ENCODE measurements around the gene PARD6G. TPM values are rescaled to one million over a fixed set of nuclear protein-coding genes. Genes with fewer than 3 reads are reported as not detected.
A peak's percentile ranks its signal among the peaks of the same experiment; 100 is the strongest.

Gene PARD6G
- total RNA-seq, 4 donors from 2014 or later, result 4.6 to 15.9 (median 11.9) TPM

DNA sequence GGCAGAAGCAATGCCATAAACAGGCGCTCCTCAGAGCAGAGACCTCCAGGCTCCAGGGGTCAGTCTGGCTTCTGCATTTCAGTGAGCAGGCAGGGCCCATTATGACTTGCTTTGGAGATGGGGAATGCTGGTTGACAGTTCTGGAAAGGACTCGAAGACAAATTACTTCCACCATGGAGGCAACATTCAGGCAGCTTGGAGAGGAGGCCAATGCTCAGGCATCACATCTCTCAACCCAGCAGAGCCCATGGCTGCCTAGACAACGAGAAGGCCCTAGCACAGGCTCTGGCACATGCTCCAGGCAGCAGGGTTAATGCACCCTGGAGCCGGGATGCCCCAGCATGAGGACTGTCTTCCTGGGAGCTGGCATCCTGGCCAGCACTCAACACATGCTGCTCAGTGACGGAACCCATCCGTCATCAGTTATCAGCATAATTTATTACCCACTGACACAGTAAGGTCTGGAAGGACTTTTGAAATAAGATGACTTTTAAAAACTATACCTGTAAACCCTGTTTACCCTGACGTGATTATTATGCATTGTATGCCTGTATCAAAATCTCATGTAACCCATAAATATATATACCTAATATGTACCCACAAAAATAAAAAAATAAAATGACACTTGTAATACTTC is 85.4 kb downstream of the PARD6G start:
- no peak for DNase-seq
- Histone ChIP-seq H3K36me3 (no peaks in the 10 kb centered on the region), H3K27me3 (no peaks in the 10 kb centered on the region), H3K4me3 (no peak overlapping the region), H3K9me3 (no peaks in the 10 kb centered on the region), H3K4me1 (no peaks in the 10 kb centered on the region), H3K27ac (no peak overlapping the region)
- intact Hi-C loops (cut with DNase I; ENCODE audit: low total_unique reads), result no loop called here
- TF ChIP-seq, protein P1, sequence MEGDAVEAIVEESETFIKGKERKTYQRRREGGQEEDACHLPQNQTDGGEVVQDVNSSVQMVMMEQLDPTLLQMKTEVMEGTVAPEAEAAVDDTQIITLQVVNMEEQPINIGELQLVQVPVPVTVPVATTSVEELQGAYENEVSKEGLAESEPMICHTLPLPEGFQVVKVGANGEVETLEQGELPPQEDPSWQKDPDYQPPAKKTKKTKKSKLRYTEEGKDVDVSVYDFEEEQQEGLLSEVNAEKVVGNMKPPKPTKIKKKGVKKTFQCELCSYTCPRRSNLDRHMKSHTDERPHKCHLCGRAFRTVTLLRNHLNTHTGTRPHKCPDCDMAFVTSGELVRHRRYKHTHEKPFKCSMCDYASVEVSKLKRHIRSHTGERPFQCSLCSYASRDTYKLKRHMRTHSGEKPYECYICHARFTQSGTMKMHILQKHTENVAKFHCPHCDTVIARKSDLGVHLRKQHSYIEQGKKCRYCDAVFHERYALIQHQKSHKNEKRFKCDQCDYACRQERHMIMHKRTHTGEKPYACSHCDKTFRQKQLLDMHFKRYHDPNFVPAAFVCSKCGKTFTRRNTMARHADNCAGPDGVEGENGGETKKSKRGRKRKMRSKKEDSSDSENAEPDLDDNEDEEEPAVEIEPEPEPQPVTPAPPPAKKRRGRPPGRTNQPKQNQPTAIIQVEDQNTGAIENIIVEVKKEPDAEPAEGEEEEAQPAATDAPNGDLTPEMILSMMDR (IDR thresholded peaks at IDR 0.05), result no peak
- TF ChIP-seq POLR2A (IDR thresholded peaks at IDR 0.05), result no peak

DNA sequence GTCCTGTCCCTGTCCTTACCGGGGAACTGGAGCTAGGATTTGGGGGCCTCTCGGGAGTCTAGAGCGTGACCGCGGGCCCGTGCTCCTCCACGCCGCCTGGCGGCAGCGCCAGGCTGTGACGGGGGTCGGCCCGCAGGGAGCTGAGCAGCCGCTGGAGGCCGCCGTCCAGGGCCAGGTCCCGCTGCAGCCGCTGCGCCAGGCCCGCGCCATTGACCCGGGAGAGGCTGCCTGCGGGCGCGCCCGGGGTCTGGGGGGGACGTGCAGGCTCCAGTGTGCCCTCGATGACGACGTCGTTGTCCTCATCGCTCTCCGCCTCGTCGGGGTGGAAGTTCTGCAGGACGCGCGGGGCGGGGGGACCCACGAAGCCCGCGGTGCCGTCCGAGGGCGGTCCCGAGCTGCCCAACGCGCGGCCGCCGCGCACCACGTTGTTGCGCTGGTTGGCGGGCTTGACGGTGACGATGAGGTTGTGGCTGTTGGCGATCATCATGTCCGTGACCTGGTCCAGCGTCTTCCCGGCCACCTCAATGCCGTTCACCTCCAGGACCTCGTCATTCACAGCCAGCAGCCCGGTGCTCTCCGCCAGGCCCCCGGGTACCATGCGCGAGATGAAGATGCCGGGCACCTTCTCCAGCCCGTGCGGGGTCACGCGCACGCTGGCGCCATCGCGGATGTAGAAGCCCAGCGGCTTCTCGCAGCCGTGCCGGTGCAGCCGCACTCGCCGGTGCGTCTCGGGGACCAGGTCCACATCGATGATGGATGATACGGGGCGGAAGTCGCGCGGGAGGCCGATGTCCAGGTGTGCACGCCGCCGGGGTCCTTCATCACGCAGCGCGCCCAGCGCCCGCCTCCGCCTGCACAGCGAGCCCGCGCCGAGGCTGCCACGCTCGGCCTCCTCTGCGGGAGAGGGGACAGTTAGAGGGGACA is 87.3 kb downstream of the PARD6G start:
- TF ChIP-seq, protein P1 (IDR thresholded peaks at IDR 0.05), result peak in 2 of 4 experiments; percentile 32 to 46
- TF ChIP-seq POLR2A (IDR thresholded peaks at IDR 0.05), result no peak
- intact Hi-C loops (cut with DNase I; ENCODE audit: low total_unique reads), result no loop called here
- Histone ChIP-seq H3K9me3 (no peaks in the 10 kb centered on the region), H3K36me3 (no peaks in the 10 kb centered on the region), H3K27me3 (no peaks in the 10 kb centered on the region), H3K4me1 (no peaks in the 10 kb centered on the region), H3K4me3 (no peak overlapping the region), H3K27ac (no peak overlapping the region)
- DNase-seq, result no peak

DNA sequence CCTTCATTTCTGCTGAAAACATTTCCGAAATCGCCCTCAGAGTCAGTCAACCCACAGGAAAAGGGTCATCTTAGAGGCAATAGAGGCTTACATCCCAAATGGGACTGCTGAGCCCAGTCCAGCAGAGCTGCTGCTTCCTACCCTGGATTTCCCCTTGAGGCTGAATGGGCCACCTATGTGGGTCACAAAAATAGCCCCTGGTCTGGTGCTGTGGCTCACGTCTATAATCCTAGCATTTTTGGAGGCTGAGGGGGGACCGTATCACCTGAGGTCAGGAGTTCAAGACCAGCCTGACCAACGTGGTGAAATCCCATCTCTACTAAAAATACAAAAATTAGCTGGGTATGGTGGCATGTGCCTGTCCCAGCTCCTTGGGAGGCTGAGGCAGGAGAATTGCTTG is 88.9 kb downstream of the PARD6G start:
- no peak overlapping the region for H3K27ac ChIP-seq
- no peaks in the 10 kb centered on the region for H3K9me3 ChIP-seq
- no peaks in the 10 kb centered on the region for H3K4me1 ChIP-seq
- TF ChIP-seq, protein P1 (IDR thresholded peaks at IDR 0.05), result no peak
- no peak for TF ChIP-seq POLR2A (IDR thresholded peaks at IDR 0.05)
- no peaks in the 10 kb centered on the region for H3K36me3 ChIP-seq
- no peaks in the 10 kb centered on the region for H3K27me3 ChIP-seq
- intact Hi-C loops (cut with DNase I; ENCODE audit: low total_unique reads), result no loop called here
- no peak overlapping the region for H3K4me3 ChIP-seq
- DNase-seq, result no peak

DNA sequence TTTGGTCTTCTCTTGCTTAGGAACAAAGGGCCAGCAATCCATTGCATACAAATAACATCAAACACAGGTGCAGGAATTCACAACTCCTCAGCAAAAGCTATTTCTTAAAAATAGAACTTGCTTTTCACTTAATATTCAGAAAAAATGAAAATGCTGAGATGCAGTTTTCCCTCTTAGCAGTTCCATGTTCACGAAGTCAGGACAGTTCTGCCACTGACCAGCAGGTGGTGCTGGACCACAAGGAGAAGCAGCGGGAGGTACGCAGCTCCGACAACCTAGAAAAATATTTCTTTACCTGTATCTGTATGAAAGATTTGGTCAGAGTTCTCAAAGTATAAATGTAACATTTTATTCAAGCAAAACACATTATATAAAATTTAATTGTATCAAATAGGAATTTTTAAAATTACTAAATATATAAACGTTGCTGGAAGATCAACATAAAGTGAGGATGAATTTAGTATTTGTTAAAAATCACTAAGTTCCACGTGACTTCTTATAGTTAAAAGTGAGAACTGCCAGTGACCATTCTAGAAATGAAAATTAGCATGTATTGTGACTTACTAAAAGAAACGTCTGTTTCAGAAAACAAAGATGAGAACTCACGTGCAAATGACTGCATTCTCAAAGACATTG is 89.5 kb downstream of the PARD6G start:
- no peaks in the 10 kb centered on the region for H3K27me3 ChIP-seq
- no peak overlapping the region for H3K4me3 ChIP-seq
- TF ChIP-seq, protein P1 (IDR thresholded peaks at IDR 0.05), result peak; percentile 88 to 95 (median 91)
- TF ChIP-seq POLR2A (IDR thresholded peaks at IDR 0.05), result no peak
- peak; percentile 75 to 80 for DNase-seq
- H3K9me3 ChIP-seq, result no peaks in the 10 kb centered on the region
- H3K4me1 ChIP-seq, result no peaks in the 10 kb centered on the region
- no peaks in the 10 kb centered on the region for H3K36me3 ChIP-seq
- H3K27ac ChIP-seq, result no peak overlapping the region
- intact Hi-C loops (cut with DNase I; ENCODE audit: low total_unique reads), result no loop called here
